ENCODE measurements around the gene STMP1.
"Not testable (repeated sequence)": the region's sequence is repeated elsewhere in the genome, so short reads cannot be mapped to it uniquely, and the experiment has no call there.

STMP1 gene

GRCh38 chr7:135664046-135664589 is 1.8 kb downstream of the STMP1 start:
- no peak for DNase-seq (ENCODE audit: low read depth)

- no peak for DNase-seq (ENCODE audit: low read depth)
These were observed 2.7 kb downstream of the STMP1 start for GRCh38 chr7:135665042-135665441.

- no peak for DNase-seq (ENCODE audit: low read depth)
These were observed 3.8 kb downstream of the STMP1 start for GRCh38 chr7:135666156-135666555.

- DNase-seq (ENCODE audit: low read depth): no peak
These were observed 4.5 kb downstream of the STMP1 start for GRCh38 chr7:135666846-135667245.

GRCh38 chr7:135667626-135668025 is 5.3 kb downstream of the STMP1 start:
- not testable (repeated sequence) for DNase-seq (ENCODE audit: low read depth)

GRCh38 chr7:135668852-135669395 is 6.6 kb downstream of the STMP1 start:
- DNase-seq (ENCODE audit: low read depth): not testable (repeated sequence)

GRCh38 chr7:135669774-135670173 is 7.5 kb downstream of the STMP1 start:
- DNase-seq (ENCODE audit: low read depth): no peak

- no peak for DNase-seq (ENCODE audit: low read depth)
These were observed 7.9 kb downstream of the STMP1 start for GRCh38 chr7:135670179-135670578.

GRCh38 chr7:135672560-135673359 is 10.4 kb downstream of the STMP1 start:
- DNase-seq (ENCODE audit: low read depth): no peak

GRCh38 chr7:135673360-135673706 is 11.0 kb downstream of the STMP1 start:
- DNase-seq (ENCODE audit: low read depth): no peak

- DNase-seq (ENCODE audit: low read depth): no peak
These were observed 16.6 kb downstream of the STMP1 start for GRCh38 chr7:135678612-135679575.

GRCh38 chr7:135681762-135682161 is 19.4 kb downstream of the STMP1 start:
- no peak for DNase-seq (ENCODE audit: low read depth)

- no peak for DNase-seq (ENCODE audit: low read depth)
These were observed 19.9 kb downstream of the STMP1 start for GRCh38 chr7:135682191-135682590.

GRCh38 chr7:135683609-135684008 is 21.3 kb downstream of the STMP1 start:
- DNase-seq (ENCODE audit: low read depth): no peak

GRCh38 chr7:135684136-135684535 is 21.8 kb downstream of the STMP1 start:
- no peak for DNase-seq (ENCODE audit: low read depth)

- DNase-seq (ENCODE audit: low read depth): no peak
These were observed 22.4 kb downstream of the STMP1 start for GRCh38 chr7:135684699-135685098.

- DNase-seq (ENCODE audit: low read depth): no peak
These were observed 23.2 kb downstream of the STMP1 start for GRCh38 chr7:135685306-135686084.

GRCh38 chr7:135687466-135687865 is 25.2 kb downstream of the STMP1 start:
- DNase-seq (ENCODE audit: low read depth): no peak

GRCh38 chr7:135690566-135690965 is 28.3 kb downstream of the STMP1 start:
- DNase-seq (ENCODE audit: low read depth): no peak

- DNase-seq (ENCODE audit: low read depth): no peak
These were observed 29.7 kb downstream of the STMP1 start for GRCh38 chr7:135692055-135692454.

- DNase-seq (ENCODE audit: low read depth): not testable (repeated sequence)
These were observed 30.3 kb downstream of the STMP1 start for GRCh38 chr7:135692606-135693005.

- DNase-seq (ENCODE audit: low read depth): no peak
These were observed 31.2 kb downstream of the STMP1 start for GRCh38 chr7:135693558-135693957.
